D721Med (cell line): ENCODE results near the gene SLMAP.

ENCODE experiments used
- DNase-seq: peaks from one replicate; pipeline ENCODE4 v3.0.0; 2011; ENCODE audit warnings: low spot score; ENCODE audit not compliant: insufficient read length
- FAIRE-seq: peaks from 2 replicates; lab custom pipeline; 2011; peaks lifted over from hg19 to GRCh38; lab: Jason Lieb, UNC
- CTCF ChIP-seq: IDR thresholded peaks from 2 replicates; pipeline ENCODE4 v1.5.1; 2012; ENCODE audit warnings: mild to moderate bottlenecking, control low read depth; ENCODE audit not compliant: insufficient read depth; ENCODE audit errors: missing control alignments

SLMAP gene

GRCh38 chr3:57788624-57789018 is 32.5 kb downstream of the SLMAP start:
- DNase-seq (no peak), FAIRE-seq (no peak)
- TF ChIP-seq CTCF = no peak

GRCh38 chr3:57791245-57791644 is 35.1 kb downstream of the SLMAP start:
- no peak for DNase-seq
- no peak for TF ChIP-seq CTCF
- FAIRE-seq = no peak

- FAIRE-seq (no peak), DNase-seq (no peak)
- TF ChIP-seq CTCF = no peak
These were observed 36.1 kb downstream of the SLMAP start for GRCh38 chr3:57792198-57792597.

- no peak for DNase-seq
- TF ChIP-seq CTCF = no peak
- FAIRE-seq = no peak
These were observed 37.7 kb downstream of the SLMAP start for GRCh38 chr3:57793737-57794187.

- FAIRE-seq (no peak), DNase-seq (no peak)
- no peak for TF ChIP-seq CTCF
These were observed 38.4 kb downstream of the SLMAP start for GRCh38 chr3:57794501-57794900.

GRCh38 chr3:57794951-57795350 is 38.8 kb downstream of the SLMAP start:
- no peak for TF ChIP-seq CTCF
- DNase-seq = no peak
- FAIRE-seq = no peak

GRCh38 chr3:57796261-57796660 is 40.2 kb downstream of the SLMAP start:
- DNase-seq = no peak
- FAIRE-seq = no peak
- no peak for TF ChIP-seq CTCF
